GM18907 (cell line): ENCODE data around the gene PLS1.
"Not testable (repeated sequence)": the region's sequence is repeated elsewhere in the genome, so short reads cannot be mapped to it uniquely, and the experiment has no call there.

Experiments
- ATAC-seq: cut with Tn5 transposase; IDR thresholded peaks from one replicate; pipeline ENCODE4 v1.9.1; 2021; ENCODE audit warnings: mild to moderate bottlenecking, moderate library complexity; ENCODE audit not compliant: unreplicated experiment

The PLS1 gene

DNA sequence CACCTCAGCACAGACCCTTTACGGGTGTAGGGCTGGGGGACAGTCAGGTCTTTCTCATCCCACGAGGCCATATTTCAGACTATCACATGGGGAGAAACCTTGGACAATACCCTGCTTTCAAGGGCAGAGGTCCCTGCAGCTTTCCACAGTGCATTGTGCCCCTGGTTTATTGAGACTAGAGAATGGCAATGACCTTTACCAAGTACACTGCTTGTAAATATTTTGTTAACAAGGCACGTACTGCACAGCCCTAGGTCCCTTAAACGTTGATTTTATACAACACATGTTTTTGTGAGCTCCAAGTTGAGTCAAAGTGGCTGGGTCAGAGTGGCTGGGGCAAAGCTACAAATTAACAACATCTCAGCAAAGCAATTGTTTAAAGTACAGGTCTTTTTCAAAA, 156.4 kb downstream of the PLS1 start:
- ATAC-seq: not testable (repeated sequence)

DNA sequence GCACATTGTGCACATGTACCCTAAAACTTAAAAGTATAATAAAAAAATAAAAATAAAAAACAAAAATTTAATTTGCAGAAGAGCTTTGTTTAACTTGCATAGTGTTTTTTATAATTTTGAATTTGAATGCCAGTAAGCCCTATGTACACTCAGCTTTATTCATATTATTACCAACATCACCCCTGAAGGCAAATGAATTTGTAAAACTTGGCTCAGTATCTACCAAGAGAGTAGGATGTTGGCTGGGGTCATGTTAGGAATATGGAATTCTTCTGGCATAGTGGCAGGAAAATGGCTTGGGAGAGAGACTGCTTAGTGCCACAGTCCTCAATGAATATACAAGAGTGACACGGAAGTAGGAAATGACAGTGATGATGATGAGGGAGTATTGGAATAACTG, 158.3 kb downstream of the PLS1 start:
- no peak for ATAC-seq
